Measurements from ENCODE around the gene SLC39A6. TPM values are rescaled to one million over a fixed set of nuclear protein-coding genes. Genes with fewer than 3 reads are reported as not detected.
"Not testable (repeated sequence)": the region's sequence is repeated elsewhere in the genome, so short reads cannot be mapped to it uniquely, and the experiment has no call there.

Gene SLC39A6
- total RNA-seq, 1 experiment from 2014 or later = 20.3 TPM

GRCh38 chr18:36126668-36127067 is 2.5 kb downstream of the SLC39A6 start:
- H3K27me3 ChIP-seq (ENCODE audit: insufficient read depth, low read depth) = no peaks in the 10 kb centered on the region
- no peaks in the 10 kb centered on the region for H3F3A ChIP-seq (ENCODE audit: insufficient read depth, low read depth)
- DNase-seq = no peak
- no TSS peak for BruUV-seq (replicated peaks)
- peaks cover 9% of the 10 kb centered on the region; the same call in 1 of the 2 replicates for H4K20me1 ChIP-seq (ENCODE audit: insufficient read depth)
- H3K4me1 ChIP-seq (replicated peaks; ENCODE audit: insufficient read depth) = peaks cover 9% of the 10 kb centered on the region; the same call in 1 of the 2 replicates
- intact Hi-C loops (cut with micrococcal nuclease; ENCODE audit: unreplicated experiment) = no loop called here
- H3K9me3 ChIP-seq (ENCODE audit: insufficient read depth, low read depth) = no peaks in the 10 kb centered on the region
- CTCF ChIA-PET = no interaction called here
- no peaks in the 10 kb centered on the region; the same call in 1 of the 2 replicates for H3K36me3 ChIP-seq (ENCODE audit: low read depth)
- no peak overlapping the region for H3K4me2 ChIP-seq
- peaks cover 36% of the 10 kb centered on the region for H3K79me2 ChIP-seq (ENCODE audit: low read depth)
- H2AFZ ChIP-seq = no peak overlapping the region
- TF ChIP-seq EZH2 (IDR thresholded peaks at IDR 0.05; ENCODE audit: low read depth) (no peak), CTCF (conservative IDR thresholded peaks at IDR 0.05) (no peak)
- no peak overlapping the region for H3K4me3 ChIP-seq
- H3K27ac ChIP-seq = no peak overlapping the region
- H3K9me2 ChIP-seq (ENCODE audit: insufficient read depth) = no peaks in the 10 kb centered on the region
- POLR2A ChIA-PET (ENCODE audit: unreplicated experiment) = no interaction called here

GRCh38 chr18:36124841-36125240 is 4.3 kb downstream of the SLC39A6 start:
- Histone ChIP-seq H3K27ac (no peak overlapping the region), H3K9me2 (ENCODE audit: insufficient read depth) (no peaks in the 10 kb centered on the region), H3F3A (ENCODE audit: insufficient read depth, low read depth) (no peaks in the 10 kb centered on the region), H3K4me3 (no peak overlapping the region), H2AFZ (no peak overlapping the region), H3K9me3 (ENCODE audit: insufficient read depth, low read depth) (no peaks in the 10 kb centered on the region), H3K36me3 (ENCODE audit: low read depth) (no peaks in the 10 kb centered on the region; the same call in 1 of the 2 replicates), H3K79me2 (ENCODE audit: low read depth) (peaks cover 18% of the 10 kb centered on the region), H4K20me1 (ENCODE audit: insufficient read depth) (peaks cover 4% of the 10 kb centered on the region; the same call in 1 of the 2 replicates), H3K4me2 (no peak overlapping the region), H3K27me3 (ENCODE audit: insufficient read depth, low read depth) (no peaks in the 10 kb centered on the region), H3K4me1 (replicated peaks; ENCODE audit: insufficient read depth) (no peaks in the 10 kb centered on the region; the same call in 1 of the 2 replicates)
- no peak for DNase-seq
- ChIA-PET POLR2A (ENCODE audit: unreplicated experiment) (no interaction called here), CTCF (no interaction called here)
- intact Hi-C loops (cut with micrococcal nuclease; ENCODE audit: unreplicated experiment) = no loop called here
- TF ChIP-seq EZH2 (IDR thresholded peaks at IDR 0.05; ENCODE audit: low read depth) (no peak), CTCF (conservative IDR thresholded peaks at IDR 0.05) (no peak)
- no TSS peak for BruUV-seq (replicated peaks)

- Histone ChIP-seq H3K27me3 (ENCODE audit: insufficient read depth, low read depth) (no peaks in the 10 kb centered on the region), H3K4me3 (no peak overlapping the region), H3K9me3 (ENCODE audit: insufficient read depth, low read depth) (no peaks in the 10 kb centered on the region), H2AFZ (no peak overlapping the region), H3K4me1 (replicated peaks; ENCODE audit: insufficient read depth) (no peaks in the 10 kb centered on the region), H3K27ac (no peak overlapping the region), H4K20me1 (ENCODE audit: insufficient read depth) (no peaks in the 10 kb centered on the region), H3K36me3 (ENCODE audit: low read depth) (no peaks in the 10 kb centered on the region; the same call in 1 of the 2 replicates), H3F3A (ENCODE audit: insufficient read depth, low read depth) (no peaks in the 10 kb centered on the region), H3K79me2 (ENCODE audit: low read depth) (no peaks in the 10 kb centered on the region), H3K4me2 (no peak overlapping the region), H3K9me2 (ENCODE audit: insufficient read depth) (no peaks in the 10 kb centered on the region)
- intact Hi-C loops (cut with micrococcal nuclease; ENCODE audit: unreplicated experiment) = no loop called here
- BruUV-seq (replicated peaks) = no TSS peak
- TF ChIP-seq CTCF (conservative IDR thresholded peaks at IDR 0.05) = no peak
- no peak for TF ChIP-seq EZH2 (IDR thresholded peaks at IDR 0.05; ENCODE audit: low read depth)
- CTCF ChIA-PET = no interaction called here
- POLR2A ChIA-PET (ENCODE audit: unreplicated experiment) = no interaction called here
- DNase-seq = no peak
Measured at GRCh38 chr18:36120297-36120696, 8.8 kb downstream of the SLC39A6 start.

GRCh38 chr18:36116771-36117170 is 12.4 kb downstream of the SLC39A6 start:
- not testable (repeated sequence) for BruUV-seq (replicated peaks); H3K4me1 ChIP-seq (replicated peaks; ENCODE audit: insufficient read depth)

More at GRCh38 chr18:36116771-36117170, 12.4 kb downstream of the SLC39A6 start:
- H3K9me3 ChIP-seq (ENCODE audit: insufficient read depth, low read depth); H3K27ac ChIP-seq; H3K9me2 ChIP-seq (ENCODE audit: insufficient read depth); POLR2A ChIA-PET (ENCODE audit: unreplicated experiment); DNase-seq; H3K4me2 ChIP-seq; H2AFZ ChIP-seq; H3K36me3 ChIP-seq (ENCODE audit: low read depth); H3K4me3 ChIP-seq; H4K20me1 ChIP-seq (ENCODE audit: insufficient read depth); intact Hi-C loops (cut with micrococcal nuclease; ENCODE audit: unreplicated experiment); H3F3A ChIP-seq (ENCODE audit: insufficient read depth, low read depth); CTCF ChIA-PET; H3K79me2 ChIP-seq (ENCODE audit: low read depth); H3K27me3 ChIP-seq (ENCODE audit: insufficient read depth, low read depth): not testable (repeated sequence)

Data from PC-9 (cell line).